AG04449 (cell line): ENCODE measurements around the gene FGF7.

Experiments
- CTCF ChIA-PET: fragments of 350-600 bp; formaldehyde crosslinking; extraction: SDS; loops from one replicate; lab custom pipeline; 2021; ENCODE audit warnings: antibody characterized with exemption; lab: Yijun Ruan, JAX
- POLR2A ChIA-PET: fragments of 400-600, 350-600 bp; formaldehyde crosslinking; extraction: SDS; loops from one replicate; lab custom pipeline; 2020; ENCODE audit warnings: antibody characterized with exemption, inconsistent platforms; lab: Yijun Ruan, JAX
- DNase-seq: peaks from one replicate; pipeline ENCODE4 v3.0.0-alpha.2; 2010; ENCODE audit warnings: low read depth, low spot score
- H3K4me3 ChIP-seq: 2 replicates; pipeline ENCODE4 v1.5.1; 2011; ENCODE audit warnings: low read depth, mild to moderate bottlenecking, control low read depth, low read length
- TF ChIP-seq, protein P1 (sequence below): IDR thresholded peaks from one replicate; pipeline ENCODE4 v1.5.1; 2011; ENCODE audit warnings: mild to moderate bottlenecking, moderate library complexity, low read length, control low read depth, inconsistent platforms; ENCODE audit not compliant: insufficient read depth; ENCODE audit errors: missing control alignments

FGF7 gene

DNA sequence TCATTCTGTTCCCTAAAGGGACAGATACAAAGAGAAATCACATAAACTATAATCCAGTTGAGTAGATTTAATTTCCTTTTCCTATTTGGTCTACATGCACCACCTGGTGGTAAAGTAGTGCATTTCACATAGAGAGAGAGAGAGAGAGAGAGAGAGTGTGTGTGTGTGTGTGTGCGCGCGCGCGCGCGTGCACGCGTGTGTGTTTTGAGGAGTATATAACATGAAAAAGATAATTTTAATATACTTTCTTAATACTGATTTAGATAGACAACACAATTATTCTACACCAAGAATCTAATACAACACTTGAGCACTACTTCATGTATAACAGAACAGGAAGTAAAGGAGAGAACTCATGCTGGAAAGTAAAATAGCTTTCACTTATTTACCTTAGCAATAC lies 1.1 kb upstream of the FGF7 start:
- ChIA-PET POLR2A (no interaction called here), CTCF (interaction anchor here (0.7 to 4.5 kb wide), 50 partner anchors 9 to 894 kb away, joined by 3 to 184 read pairs (median 4); partner anchors contain the start of genes COPS2, FAM227B, GALK2 and SHC4)
- no peak overlapping the region for H3K4me3 ChIP-seq
- TF ChIP-seq, protein P1, sequence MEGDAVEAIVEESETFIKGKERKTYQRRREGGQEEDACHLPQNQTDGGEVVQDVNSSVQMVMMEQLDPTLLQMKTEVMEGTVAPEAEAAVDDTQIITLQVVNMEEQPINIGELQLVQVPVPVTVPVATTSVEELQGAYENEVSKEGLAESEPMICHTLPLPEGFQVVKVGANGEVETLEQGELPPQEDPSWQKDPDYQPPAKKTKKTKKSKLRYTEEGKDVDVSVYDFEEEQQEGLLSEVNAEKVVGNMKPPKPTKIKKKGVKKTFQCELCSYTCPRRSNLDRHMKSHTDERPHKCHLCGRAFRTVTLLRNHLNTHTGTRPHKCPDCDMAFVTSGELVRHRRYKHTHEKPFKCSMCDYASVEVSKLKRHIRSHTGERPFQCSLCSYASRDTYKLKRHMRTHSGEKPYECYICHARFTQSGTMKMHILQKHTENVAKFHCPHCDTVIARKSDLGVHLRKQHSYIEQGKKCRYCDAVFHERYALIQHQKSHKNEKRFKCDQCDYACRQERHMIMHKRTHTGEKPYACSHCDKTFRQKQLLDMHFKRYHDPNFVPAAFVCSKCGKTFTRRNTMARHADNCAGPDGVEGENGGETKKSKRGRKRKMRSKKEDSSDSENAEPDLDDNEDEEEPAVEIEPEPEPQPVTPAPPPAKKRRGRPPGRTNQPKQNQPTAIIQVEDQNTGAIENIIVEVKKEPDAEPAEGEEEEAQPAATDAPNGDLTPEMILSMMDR, result peak; percentile 45
- no peak for DNase-seq

DNA sequence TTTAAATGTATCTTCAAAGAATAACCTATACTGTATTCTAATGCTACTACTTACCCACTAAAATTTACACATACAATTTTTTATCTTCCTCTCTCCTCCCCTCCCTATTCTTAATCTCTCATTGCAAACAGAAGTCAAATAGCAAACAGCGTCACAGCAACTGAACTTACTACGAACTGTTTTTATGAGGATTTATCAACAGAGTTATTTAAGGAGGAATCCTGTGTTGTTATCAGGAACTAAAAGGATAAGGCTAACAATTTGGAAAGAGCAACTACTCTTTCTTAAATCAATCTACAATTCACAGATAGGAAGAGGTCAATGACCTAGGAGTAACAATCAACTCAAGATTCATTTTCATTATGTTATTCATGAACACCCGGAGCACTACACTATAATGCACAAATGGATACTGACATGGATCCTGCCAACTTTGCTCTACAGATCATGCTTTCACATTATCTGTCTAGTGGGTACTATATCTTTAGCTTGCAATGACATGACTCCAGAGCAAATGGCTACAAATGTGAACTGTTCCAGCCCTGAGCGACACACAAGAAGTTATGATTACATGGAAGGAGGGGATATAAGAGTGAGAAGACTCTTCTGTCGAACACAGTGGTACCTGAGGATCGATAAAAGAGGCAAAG lies 984 bp downstream of the FGF7 start:
- no peak for DNase-seq
- TF ChIP-seq, protein P1, result no peak
- CTCF ChIA-PET, result interaction anchor here (1.0 to 4.5 kb wide), 4 partner anchors 148 to 188 kb away, joined by 4 to 184 read pairs (median 26); no protein-coding TSS in a partner anchor
- peak overlapping the region; percentile 57 for H3K4me3 ChIP-seq
- POLR2A ChIA-PET, result no interaction called here

DNA sequence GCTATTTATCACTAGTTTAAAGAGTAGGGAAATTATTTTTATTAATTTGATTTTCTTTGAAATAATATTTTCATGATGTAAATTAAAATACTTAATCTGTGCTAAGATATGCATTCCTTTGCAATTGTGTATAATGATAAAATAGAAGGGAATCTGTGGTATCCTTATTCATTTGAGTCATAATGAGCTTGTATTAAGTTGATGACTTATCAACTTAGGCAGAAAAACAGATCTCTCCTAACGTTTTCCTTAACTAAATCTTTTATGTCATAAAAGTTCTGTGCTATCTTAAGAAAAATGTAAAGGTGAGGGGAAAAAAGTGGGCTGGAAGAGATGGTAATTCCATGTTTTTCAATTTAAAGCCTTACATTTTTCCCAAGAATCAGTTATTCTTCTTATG lies 1.9 kb downstream of the FGF7 start:
- peak overlapping the region; percentile 57 for H3K4me3 ChIP-seq

DNA sequence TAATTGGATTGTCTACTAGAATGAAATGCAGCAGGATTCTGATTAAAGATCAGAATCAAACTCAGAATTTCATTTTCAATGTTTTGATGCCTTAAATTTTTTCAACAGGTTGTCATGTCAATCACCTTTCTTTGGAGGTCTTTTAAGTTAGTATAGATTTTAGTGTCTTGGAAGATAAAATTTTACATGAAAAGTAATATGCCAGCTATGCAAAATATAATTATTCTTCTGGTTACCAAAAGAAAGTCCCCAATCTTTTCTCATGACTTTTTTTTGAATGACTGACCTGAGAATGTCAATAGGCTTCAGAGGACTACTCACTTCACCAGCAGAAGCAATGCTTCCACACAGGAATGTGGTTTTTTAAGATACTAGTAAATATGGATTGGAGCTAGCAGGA lies 4.3 kb downstream of the FGF7 start:
- ChIA-PET CTCF (no interaction called here), POLR2A (no interaction called here)
- TF ChIP-seq, protein P1, result no peak
- H3K4me3 ChIP-seq, result no peak overlapping the region
- no peak for DNase-seq

More for the DNA sequence above, 1.9 kb downstream of the FGF7 start:
- no peak for DNase-seq
- TF ChIP-seq, protein P1, result no peak
- POLR2A ChIA-PET, result no interaction called here
- CTCF ChIA-PET, result interaction anchor here (1.0 to 3.9 kb wide), 2 partner anchors 181 to 189 kb away, joined by 4 to 46 read pairs; no protein-coding TSS in a partner anchor

DNA sequence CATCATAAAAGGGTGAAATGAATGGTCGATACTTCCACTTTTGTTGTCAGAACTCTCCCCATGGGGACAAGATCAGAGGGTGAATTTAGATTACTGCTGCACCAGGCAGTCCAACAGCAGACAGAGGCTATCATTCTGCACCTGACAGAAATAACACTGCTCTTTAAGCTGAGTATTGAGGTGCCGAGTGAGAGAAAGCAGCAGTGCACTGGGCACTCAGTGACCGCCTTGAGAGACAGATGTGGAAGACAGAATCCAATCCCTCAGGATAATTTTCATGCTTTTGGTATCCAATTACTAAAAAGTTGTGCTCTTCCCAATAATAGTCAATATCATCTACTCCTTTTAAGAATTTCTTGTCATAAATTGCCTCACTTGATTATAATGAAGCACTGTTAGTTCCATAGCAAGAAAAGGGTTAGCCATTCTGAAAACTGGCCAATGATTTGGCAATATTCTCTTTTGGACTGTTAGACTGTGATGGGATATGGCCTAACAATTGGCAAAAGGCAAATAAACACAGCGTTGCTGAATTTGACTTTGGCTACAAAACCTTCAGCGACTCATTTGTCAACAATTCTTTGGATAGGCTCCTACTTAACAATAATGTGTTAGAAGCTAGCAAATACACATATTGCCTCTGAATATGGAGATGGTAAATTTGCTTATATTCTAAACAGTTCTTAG lies 5.5 kb downstream of the FGF7 start:
- ChIA-PET CTCF (interaction anchor here (1.0 kb wide), 1 partner anchor 193 kb away, joined by 3 read pairs; no protein-coding TSS in a partner anchor), POLR2A (no interaction called here)
- TF ChIP-seq, protein P1, result no peak
- no peak for DNase-seq
- H3K4me3 ChIP-seq, result no peak overlapping the region

DNA sequence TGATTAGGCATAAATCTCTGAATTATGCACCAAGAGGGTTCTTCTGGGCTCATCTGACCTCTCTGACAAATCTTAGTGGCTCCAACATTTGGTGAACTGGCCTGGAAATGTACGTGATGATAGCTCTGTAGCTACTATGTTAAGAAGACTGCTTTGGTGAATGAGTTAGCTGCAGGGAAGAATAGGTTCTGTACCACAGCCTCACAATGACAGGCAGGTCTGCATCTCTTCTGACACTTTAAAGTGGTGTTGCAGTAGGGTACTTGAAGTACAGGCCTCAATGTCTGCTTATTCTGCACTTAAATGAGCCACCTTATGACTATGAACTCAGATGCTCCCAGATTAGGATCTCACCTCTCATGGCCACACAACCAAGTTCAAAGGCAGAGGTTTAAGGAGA lies 7.0 kb downstream of the FGF7 start:
- CTCF ChIA-PET, result interaction anchor here (1.0 to 1.2 kb wide), 3 partner anchors 12 to 622 kb away, joined by 3 to 5 read pairs (median 3); no protein-coding TSS in a partner anchor
- TF ChIP-seq, protein P1, result no peak
- POLR2A ChIA-PET, result no interaction called here
- H3K4me3 ChIP-seq, result no peak overlapping the region
- DNase-seq, result no peak
